Panc1 (cell line): ENCODE measurements around the gene ZNF71. TPM values are rescaled to one million over a fixed set of nuclear protein-coding genes. Genes with fewer than 3 reads are reported as not detected.

Experiments used
- ATAC-seq: fragments of 200-7000 bp; cut with Tn5 transposase; 2 replicates; pipeline ENCODE4 v1.9.1; 2020; ENCODE audit warnings: mild to moderate bottlenecking, moderate library complexity
- BruUV-seq: library from RNA; stranded (reverse); fragments of 400-500 nt; replicated peaks from 2 replicates; lab custom pipeline; 2021; lab: Mats Ljungman, UMichigan
- CTCF ChIA-PET: fragments of 300-600 bp; sonication (Branson Sonifier 250); formaldehyde crosslinking; loops from one replicate; lab custom pipeline; 2022; ENCODE audit warnings: antibody characterized with exemption; lab: Charles Lee
- POLR2A ChIA-PET: fragments of 300-600 bp; sonication (Branson Sonifier 250); formaldehyde crosslinking; loops from one replicate; lab custom pipeline; 2022; ENCODE audit warnings: antibody characterized with exemption; lab: Charles Lee
- DNase-seq: peaks from one replicate; pipeline ENCODE4 v3.0.0-alpha.2; 2010; ENCODE audit warnings: low read depth, low spot score
- H3K27ac ChIP-seq: 2 replicates; pipeline ENCODE4 v1.5.1; 2011; ENCODE audit warnings: mild to moderate bottlenecking, low read length, inconsistent platforms
- H3K27me3 ChIP-seq: fragments of 200-500 bp; sonication (Bioruptor generic); 2 replicates; pipeline ENCODE4 v1.6.0; 2014; ENCODE audit warnings: low read length, inconsistent platforms; ENCODE audit not compliant: control insufficient read depth, insufficient read depth
- H3K36me3 ChIP-seq: fragments of 200-500 bp; sonication (Bioruptor generic); 2 replicates; pipeline ENCODE4 v1.5.1; 2014; ENCODE audit warnings: inconsistent platforms, mild to moderate bottlenecking, low read length, moderate library complexity; ENCODE audit not compliant: control insufficient read depth, insufficient read depth
- H3K4me1 ChIP-seq: 2 replicates; pipeline ENCODE4 v1.5.1; 2011; ENCODE audit warnings: inconsistent platforms, mild to moderate bottlenecking, low read length, moderate library complexity; ENCODE audit not compliant: control insufficient read depth, insufficient read depth
- H3K4me3 ChIP-seq, 2 experiments: 2 replicates each; pipeline ENCODE4 v1.5.1; 2011 to 2012; ENCODE audit warnings: low read depth in 2 of 2, low read length in 2 of 2, mild to moderate bottlenecking in 2 of 2, inconsistent platforms in 1 of 2, moderate library complexity in 1 of 2
- H3K9me3 ChIP-seq: fragments of 200-500 bp; sonication (Bioruptor generic); 2 replicates; pipeline ENCODE4 v1.5.1; 2014; ENCODE audit warnings: low read depth, mild to moderate bottlenecking, inconsistent platforms, low read length, moderate library complexity; ENCODE audit not compliant: control insufficient read depth, insufficient read depth
- POLR2AphosphoS5 ChIP-seq: IDR thresholded peaks from 2 replicates; pipeline ENCODE4 v1.6.1; 2012; ENCODE audit warnings: mild to moderate bottlenecking, low read depth, low read length, moderate library complexity
- SIN3A ChIP-seq: IDR thresholded peaks from 2 replicates; pipeline ENCODE4 v1.6.1; 2012; ENCODE audit warnings: low read depth, mild to moderate bottlenecking, low read length, moderate library complexity, borderline replicate concordance; ENCODE audit not compliant: insufficient read depth
- TCF7L2 ChIP-seq: IDR thresholded peaks from 2 replicates; pipeline ENCODE4 v1.6.1; 2011; ENCODE audit warnings: mild to moderate bottlenecking, low read depth, low read length, inconsistent platforms
- in situ Hi-C: cut with HindIII; loops from 2 replicates; pipeline ENCODE4 v1.10.0; 2016; ENCODE audit warnings: low sequenced_read_pairs, low pct_unique_long_range_greater_than_20kb
- intact Hi-C: fragments of 100-400 bp; cut with micrococcal nuclease; formaldehyde crosslinking; loops from one replicate; pipeline ENCODE4 v1.10.0; 2022; ENCODE audit not compliant: unreplicated experiment
- total RNA-seq: library from RNA; stranded (reverse); gene quantifications from one replicate; pipeline ENCODE4 v1.2.1, GENCODE V29; 2021; ENCODE audit not compliant: unreplicated experiment
- TF ChIP-seq, protein P1 (sequence below): fragments of 450-650 bp; IDR thresholded peaks from 2 replicates; pipeline ENCODE4 v1.5.1; 2017; ENCODE audit warnings: mild to moderate bottlenecking
- TF ChIP-seq, protein P2 (sequence below), 2 experiments: IDR thresholded peaks; 2 replicates each; pipeline ENCODE4 v1.6.1; 2011 to 2012; ENCODE audit warnings: low read depth in 2 of 2, control low read depth in 1 of 2, low read length in 1 of 2, mild to moderate bottlenecking in 1 of 2, moderate library complexity in 1 of 2; ENCODE audit not compliant: insufficient read depth in 1 of 2

The ZNF71 gene
- total RNA-seq, 1 experiment from 2014 or later, result 6.3 TPM

DNA sequence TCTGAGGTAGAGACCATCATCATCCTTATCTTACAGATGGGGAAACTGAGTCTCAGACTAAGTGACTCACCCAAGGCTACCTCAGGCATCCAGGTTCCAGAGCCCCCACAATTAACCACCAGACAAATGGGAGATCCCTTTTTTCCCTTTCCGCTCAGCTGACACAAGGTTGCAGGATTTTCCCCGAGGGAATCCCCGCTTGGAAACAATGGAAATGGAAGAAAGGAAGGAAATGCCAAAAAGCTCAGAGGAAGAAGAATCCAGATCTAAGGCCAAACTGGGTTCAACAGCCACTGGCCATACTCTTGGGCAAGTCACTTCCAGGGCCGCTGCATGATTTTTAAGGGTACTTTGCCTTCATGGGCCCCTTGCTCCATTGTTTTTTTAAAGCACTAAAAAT is 1.6 kb downstream of the ZNF71 start:
- intact Hi-C loops, result no loop called here
- no TSS peak for BruUV-seq
- H3K36me3 ChIP-seq, result no peaks in the 10 kb centered on the region
- H3K4me3 ChIP-seq, result no peak overlapping the region
- no peak overlapping the region for H3K27ac ChIP-seq
- in situ Hi-C loops, result no loop called here
- ATAC-seq (no peak), DNase-seq (no peak)
- no peaks in the 10 kb centered on the region for H3K4me1 ChIP-seq
- peaks cover 34% of the 10 kb centered on the region for H3K9me3 ChIP-seq
- CTCF ChIA-PET, result no interaction called here
- TF ChIP-seq TCF7L2 (no peak), SIN3A (no peak), POLR2AphosphoS5 (no peak)
- TF ChIP-seq, protein P1, sequence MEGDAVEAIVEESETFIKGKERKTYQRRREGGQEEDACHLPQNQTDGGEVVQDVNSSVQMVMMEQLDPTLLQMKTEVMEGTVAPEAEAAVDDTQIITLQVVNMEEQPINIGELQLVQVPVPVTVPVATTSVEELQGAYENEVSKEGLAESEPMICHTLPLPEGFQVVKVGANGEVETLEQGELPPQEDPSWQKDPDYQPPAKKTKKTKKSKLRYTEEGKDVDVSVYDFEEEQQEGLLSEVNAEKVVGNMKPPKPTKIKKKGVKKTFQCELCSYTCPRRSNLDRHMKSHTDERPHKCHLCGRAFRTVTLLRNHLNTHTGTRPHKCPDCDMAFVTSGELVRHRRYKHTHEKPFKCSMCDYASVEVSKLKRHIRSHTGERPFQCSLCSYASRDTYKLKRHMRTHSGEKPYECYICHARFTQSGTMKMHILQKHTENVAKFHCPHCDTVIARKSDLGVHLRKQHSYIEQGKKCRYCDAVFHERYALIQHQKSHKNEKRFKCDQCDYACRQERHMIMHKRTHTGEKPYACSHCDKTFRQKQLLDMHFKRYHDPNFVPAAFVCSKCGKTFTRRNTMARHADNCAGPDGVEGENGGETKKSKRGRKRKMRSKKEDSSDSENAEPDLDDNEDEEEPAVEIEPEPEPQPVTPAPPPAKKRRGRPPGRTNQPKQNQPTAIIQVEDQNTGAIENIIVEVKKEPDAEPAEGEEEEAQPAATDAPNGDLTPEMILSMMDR, result no peak
- TF ChIP-seq, protein P2, sequence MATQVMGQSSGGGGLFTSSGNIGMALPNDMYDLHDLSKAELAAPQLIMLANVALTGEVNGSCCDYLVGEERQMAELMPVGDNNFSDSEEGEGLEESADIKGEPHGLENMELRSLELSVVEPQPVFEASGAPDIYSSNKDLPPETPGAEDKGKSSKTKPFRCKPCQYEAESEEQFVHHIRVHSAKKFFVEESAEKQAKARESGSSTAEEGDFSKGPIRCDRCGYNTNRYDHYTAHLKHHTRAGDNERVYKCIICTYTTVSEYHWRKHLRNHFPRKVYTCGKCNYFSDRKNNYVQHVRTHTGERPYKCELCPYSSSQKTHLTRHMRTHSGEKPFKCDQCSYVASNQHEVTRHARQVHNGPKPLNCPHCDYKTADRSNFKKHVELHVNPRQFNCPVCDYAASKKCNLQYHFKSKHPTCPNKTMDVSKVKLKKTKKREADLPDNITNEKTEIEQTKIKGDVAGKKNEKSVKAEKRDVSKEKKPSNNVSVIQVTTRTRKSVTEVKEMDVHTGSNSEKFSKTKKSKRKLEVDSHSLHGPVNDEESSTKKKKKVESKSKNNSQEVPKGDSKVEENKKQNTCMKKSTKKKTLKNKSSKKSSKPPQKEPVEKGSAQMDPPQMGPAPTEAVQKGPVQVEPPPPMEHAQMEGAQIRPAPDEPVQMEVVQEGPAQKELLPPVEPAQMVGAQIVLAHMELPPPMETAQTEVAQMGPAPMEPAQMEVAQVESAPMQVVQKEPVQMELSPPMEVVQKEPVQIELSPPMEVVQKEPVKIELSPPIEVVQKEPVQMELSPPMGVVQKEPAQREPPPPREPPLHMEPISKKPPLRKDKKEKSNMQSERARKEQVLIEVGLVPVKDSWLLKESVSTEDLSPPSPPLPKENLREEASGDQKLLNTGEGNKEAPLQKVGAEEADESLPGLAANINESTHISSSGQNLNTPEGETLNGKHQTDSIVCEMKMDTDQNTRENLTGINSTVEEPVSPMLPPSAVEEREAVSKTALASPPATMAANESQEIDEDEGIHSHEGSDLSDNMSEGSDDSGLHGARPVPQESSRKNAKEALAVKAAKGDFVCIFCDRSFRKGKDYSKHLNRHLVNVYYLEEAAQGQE (IDR thresholded peaks at IDR 0.05; ENCODE audit: insufficient read depth in 1 of 2, low read depth in 2 of 2, low read length in 1 of 2), result no peak
- no peaks in the 10 kb centered on the region for H3K27me3 ChIP-seq
- POLR2A ChIA-PET, result no interaction called here

DNA sequence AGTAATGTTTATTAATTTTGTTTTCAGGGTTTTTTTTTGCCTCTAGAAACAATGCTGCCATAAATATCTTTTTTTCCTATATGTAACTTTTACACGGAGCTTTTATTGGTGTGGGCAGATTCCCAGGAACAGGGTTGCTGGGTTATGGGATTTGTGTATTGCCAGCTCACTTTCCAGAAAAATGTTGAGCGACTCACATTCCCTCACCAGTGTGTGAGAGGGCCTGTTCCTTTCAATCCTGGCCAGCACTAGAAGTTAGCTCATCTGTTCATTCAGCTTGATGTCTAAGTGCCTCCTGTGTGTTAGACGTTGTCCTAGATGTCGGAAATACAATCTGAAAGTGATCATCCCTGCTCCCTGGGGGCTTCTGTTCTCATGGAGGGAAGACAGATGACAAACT is 2.6 kb downstream of the ZNF71 start:
- H3K27ac ChIP-seq, result no peak overlapping the region
- ChIA-PET CTCF (no interaction called here), POLR2A (no interaction called here)
- peaks cover 44% of the 10 kb centered on the region for H3K9me3 ChIP-seq
- intact Hi-C loops, result no loop called here
- BruUV-seq, result no TSS peak
- no peaks in the 10 kb centered on the region for H3K4me1 ChIP-seq
- H3K27me3 ChIP-seq, result no peaks in the 10 kb centered on the region
- ATAC-seq (no peak), DNase-seq (no peak)
- no peaks in the 10 kb centered on the region for H3K36me3 ChIP-seq
- no peak overlapping the region for H3K4me3 ChIP-seq
- in situ Hi-C loops, result no loop called here
- TF ChIP-seq, protein P2 (IDR thresholded peaks at IDR 0.05; ENCODE audit: insufficient read depth in 1 of 2, low read depth in 2 of 2, low read length in 1 of 2), result no peak
- TF ChIP-seq, protein P1, result no peak
- TF ChIP-seq POLR2AphosphoS5 (no peak), SIN3A (no peak), TCF7L2 (no peak)
